Ovary (tissue), 9 donors: ENCODE results near the gene BCL6B. TPM values are rescaled to one million over a fixed set of nuclear protein-coding genes. Genes with fewer than 3 reads are reported as not detected.

Source experiments
- DNase-seq, 5 donors: peaks; one replicate each; pipeline ENCODE4 v3.0.0-alpha.2; 2019 to 2020
- H3K27ac ChIP-seq, 2 donors: fragments of 200-600 bp; one replicate each; pipeline versions ENCODE4 v1.5.1 to v1.8.0; 2019 to 2022
- H3K27me3 ChIP-seq: fragments of 200-600 bp; one replicate; pipeline ENCODE4 v1.8.0; 2022
- H3K36me3 ChIP-seq: fragments of 200-600 bp; sonication (generic); one replicate; pipeline ENCODE4 v1.5.1; 2019
- H3K4me1 ChIP-seq: one replicate; pipeline ENCODE4 v1.8.1; 2013; ENCODE audit warnings: mild to moderate bottlenecking, moderate library complexity; ENCODE audit not compliant: insufficient read depth
- H3K4me3 ChIP-seq: fragments of 200-600 bp; sonication (generic); one replicate; pipeline ENCODE4 v1.5.1; 2017
- H3K9me3 ChIP-seq, 2 donors: fragments of 200-600 bp in 1 of 2; sonication (generic) in 1 of 2; one replicate each; pipeline versions ENCODE4 v1.5.1 to v1.8.1; 2013 to 2019; ENCODE audit warnings: mild to moderate bottlenecking in 1 of 2, moderate library complexity in 1 of 2
- CTCF ChIP-seq, 3 donors: fragments of 450-650 bp in 2 of 3; fragments of 200-600 bp in 1 of 3; IDR thresholded peaks; one replicate each; pipeline versions ENCODE4 v1.5.1 to v1.8.0; 2016 to 2022; ENCODE audit warnings: antibody characterized with exemption in 3 of 3, mild to moderate bottlenecking in 1 of 3
- EP300 ChIP-seq: sonication (generic); formaldehyde crosslinking; IDR thresholded peaks from one replicate; pipeline ENCODE4 v1.6.1; 2017; ENCODE audit warnings: antibody characterized with exemption
- POLR2A ChIP-seq: fragments of 450-650 bp; IDR thresholded peaks from one replicate; pipeline ENCODE4 v1.6.1; 2017; ENCODE audit warnings: antibody characterized with exemption, mild to moderate bottlenecking, moderate library complexity
- WGBS, 3 donors: extraction: QIAGEN DNeasy Blood & Tissue Kit in 1 of 3; methylation state at CpG; one replicate each; pipeline versions ENCODE4 v1.1.5 to v1.1.7; 2013 to 2017; 5-methylcytosine and 5-hydroxymethylcytosine counted together
- intact Hi-C, 4 donors: fragments of 100-400 bp; cut with DNase I; formaldehyde crosslinking; loops; one replicate each; pipeline versions ENCODE4 v1.11.0 to v1.15.1; 2022 to 2023
- polyA plus RNA-seq, 2 donors: library from polyadenylated mRNA; stranded (reverse); fragments of 200-250 nt in 1 of 2; fragments of 350-450 nt in 1 of 2; fragmentation: Illumina TruSeq in 1 of 2; extraction: RNeasy Lipid Tissue Mini Kit (QIAGEN cat#74804) in 1 of 2; gene quantifications; one replicate each; pipeline ENCODE4 v1.2.3, GENCODE V29; 2013 to 2014
- total RNA-seq, 7 donors: library from RNA; depleted of rRNA in 2 of 7; stranded (reverse); fragments of >200 nt in 2 of 7; fragmentation: NEBNext Ultra II Directional in 3 of 7; extraction: Animal tissue kit (Norgen Biotek cat#: 25700) in 3 of 7; gene quantifications; one replicate each; pipeline versions ENCODE4 v1.1.0 to v1.2.4, GENCODE V29; 2016 to 2023
- donor health status: DM: no; HTN: no; CAD: no; lungs with moderate emphysema.
- donor health status: DM: no; HTN: no; CAD: no.
- donor health status: Bipolar disorder and iron deficiency.
- donor health status: DM: yes; HTN: yes; CAD: no.
- donor health status: DM: no; HTN: no; CAD: no.
- donor health status: DM: yes; HTN: yes; CAD: no.

Gene BCL6B
- total and polyA plus RNA-seq, 9 donors: 0.46 to 13.9 (median 4.8) TPM

DNA sequence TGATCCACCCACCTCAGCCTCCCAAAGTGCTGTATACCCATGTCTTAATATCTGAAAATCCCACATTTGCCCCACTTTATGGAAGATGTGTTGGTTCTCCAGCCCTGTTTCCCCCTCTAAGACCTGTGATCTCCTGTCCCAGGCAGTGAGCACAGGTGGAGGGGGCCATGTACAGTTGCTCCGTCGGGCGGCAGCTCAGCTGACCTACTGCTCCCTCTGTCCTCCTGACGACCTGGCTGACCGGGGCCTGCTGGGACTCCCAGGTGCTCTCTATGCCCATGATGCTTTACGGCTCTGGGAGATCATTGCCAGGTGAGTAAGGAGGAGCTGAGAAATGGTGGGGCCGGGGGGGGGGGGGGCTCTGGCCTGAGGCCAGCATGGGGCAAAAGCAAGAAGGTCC lies 17.1 kb upstream of the BCL6B start:
- Histone ChIP-seq H3K27me3 (no peaks in the 10 kb centered on the region), H3K4me3 (no peak overlapping the region), H3K27ac (no peak overlapping the region), H3K9me3 (no peaks in the 10 kb centered on the region), H3K4me1 (peaks cover 1% of the 10 kb centered on the region), H3K36me3 (no peaks in the 10 kb centered on the region)
- DNase-seq: no peak
- intact Hi-C loops: loop anchor here in 3 of 4 donors (5.0 to 10.0 kb wide), 3 partner anchors 91 to 341 kb away; no protein-coding TSS in a partner anchor
- no peak for TF ChIP-seq EP300
- TF ChIP-seq POLR2A: no peak
- TF ChIP-seq CTCF (IDR thresholded peaks at IDR 0.05): no peak
- WGBS, 3 donors: 64 to 81% (median 65%) methylated on average over 6 to 7 of the region's 7 CpGs

DNA sequence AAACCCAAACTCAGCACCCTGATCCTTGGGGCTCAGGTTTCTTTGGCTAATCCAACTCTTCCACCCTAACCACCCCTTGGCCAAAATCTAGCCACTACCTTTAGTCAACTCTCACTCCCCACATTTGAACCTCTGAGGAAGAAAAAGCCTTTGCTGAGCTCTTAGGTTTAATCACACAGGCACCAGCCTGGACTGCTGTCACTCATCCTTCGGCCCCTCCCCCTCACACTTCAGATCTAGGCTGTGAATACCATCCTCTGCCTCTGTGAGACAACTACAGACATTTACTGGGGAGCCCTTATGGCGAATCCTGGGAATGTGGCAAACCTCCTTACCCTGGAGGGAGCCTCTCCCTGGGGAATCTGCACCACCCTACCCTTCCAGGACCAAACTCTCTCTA lies 15.7 kb upstream of the BCL6B start:
- H3K4me1 ChIP-seq: peaks cover 4% of the 10 kb centered on the region
- intact Hi-C loops: loop anchor here in 3 of 4 donors (5.0 to 10.0 kb wide), 3 partner anchors 92 to 342 kb away; no protein-coding TSS in a partner anchor
- WGBS, 3 donors: 83 to 89% (median 84%) methylated on average over 2 of the region's 2 CpGs
- TF ChIP-seq POLR2A: no peak
- no peak for TF ChIP-seq CTCF (IDR thresholded peaks at IDR 0.05)
- no peak for TF ChIP-seq EP300
- H3K27me3 ChIP-seq: no peaks in the 10 kb centered on the region
- no peak overlapping the region for H3K4me3 ChIP-seq
- DNase-seq: no peak
- H3K9me3 ChIP-seq: no peaks in the 10 kb centered on the region
- H3K27ac ChIP-seq: no peak overlapping the region
- no peaks in the 10 kb centered on the region for H3K36me3 ChIP-seq

DNA sequence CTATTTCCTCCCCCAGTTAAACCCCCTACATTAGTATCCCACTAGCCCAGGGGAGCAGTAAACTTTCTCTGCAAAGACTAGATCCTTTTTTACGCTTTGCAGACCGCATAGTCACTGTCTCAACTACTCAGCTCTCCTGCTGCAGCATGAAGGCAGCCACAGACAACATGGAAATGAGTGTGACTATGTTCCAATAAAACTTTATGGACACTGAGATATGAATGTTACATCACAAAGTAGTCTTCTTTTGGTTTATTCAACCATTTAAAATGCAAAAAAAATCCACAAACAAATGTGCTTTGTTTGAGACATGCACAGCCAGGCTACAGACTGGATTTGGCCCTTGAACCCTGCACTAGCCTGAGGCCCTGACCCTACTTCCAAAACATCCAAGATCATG lies 12.3 kb upstream of the BCL6B start:
- no peaks in the 10 kb centered on the region for H3K9me3 ChIP-seq
- TF ChIP-seq CTCF (IDR thresholded peaks at IDR 0.05) (no peak), POLR2A (no peak), EP300 (no peak)
- intact Hi-C loops: loop anchor here in 2 of 4 donors (5.0 to 10.0 kb wide), 3 partner anchors 256 to 1174 kb away; partner anchors contain the start of gene XAF1 (in 1 of the 2)
- no peak for DNase-seq
- 91 to 96% (median 93%) methylated on average over 2 of the region's 2 CpGs for WGBS, 3 donors
- no peaks in the 10 kb centered on the region for H3K27me3 ChIP-seq
- H3K4me1 ChIP-seq: peaks cover 6% of the 10 kb centered on the region
- no peaks in the 10 kb centered on the region for H3K36me3 ChIP-seq
- no peak overlapping the region for H3K27ac ChIP-seq
- H3K4me3 ChIP-seq: no peak overlapping the region

- no peaks in the 10 kb centered on the region for H3K9me3 ChIP-seq
- H3K4me3 ChIP-seq: peak overlapping the region; percentile 83
- H3K27me3 ChIP-seq: no peaks in the 10 kb centered on the region
- no peaks in the 10 kb centered on the region for H3K36me3 ChIP-seq
- no peak overlapping the region for H3K27ac ChIP-seq
- H3K4me1 ChIP-seq: peaks cover 6% of the 10 kb centered on the region
- WGBS, 3 donors: 33 to 48% (median 47%) methylated on average over 14 of the region's 14 CpGs
- DNase-seq: no peak
- intact Hi-C loops: loop anchor here in 2 of 4 donors (5.0 to 10.0 kb wide), 3 partner anchors 257 to 1173 kb away; partner anchors contain the start of gene XAF1 (in 1 of the 2)
- no peak for TF ChIP-seq POLR2A
- no peak for TF ChIP-seq CTCF (IDR thresholded peaks at IDR 0.05)
- no peak for TF ChIP-seq EP300
These were observed 11.4 kb upstream of the BCL6B start for GRCh38 chr17:7011415-7011814.
